OCI-LY1 (cell line): ENCODE results near the gene TTC33.

Experiments
- EZH2 ChIP-seq: fragments of 200-600 bp; sonication (generic), shearing (Covaris generic); IDR thresholded peaks from 2 replicates; pipeline ENCODE4 v1.8.0; 2017; ENCODE audit warnings: borderline replicate concordance, mixed run types, mild to moderate bottlenecking, antibody characterized with exemption, low read length, moderate library complexity, mixed read lengths
- TF ChIP-seq, protein P1 (sequence below): fragments of 200-600 bp; sonication (generic), shearing (Covaris generic); IDR thresholded peaks from 2 replicates; pipeline ENCODE4 v1.5.1; 2017; ENCODE audit warnings: mild to moderate bottlenecking, antibody characterized with exemption, low read length, moderate library complexity, mixed read lengths

DNA sequence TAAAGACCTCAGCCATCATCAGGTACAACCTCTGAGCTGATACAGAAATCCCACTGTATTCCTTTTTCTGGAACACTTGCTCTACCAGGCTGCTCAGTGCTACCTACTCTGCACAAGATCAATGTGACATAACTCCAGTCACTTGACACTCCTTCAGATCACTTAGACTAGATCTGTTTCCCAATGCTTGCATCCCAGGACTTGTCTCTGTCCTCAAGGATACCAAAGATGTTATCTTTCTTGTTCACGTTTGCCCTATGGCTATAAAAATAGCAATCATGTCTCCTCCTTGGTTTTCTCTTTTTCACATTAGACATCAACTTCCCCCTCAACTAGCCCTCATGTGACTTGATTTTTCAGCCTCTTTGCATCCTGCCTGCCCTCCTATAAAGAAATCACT lies 264.1 kb downstream of the TTC33 start:
- TF ChIP-seq, protein P1, sequence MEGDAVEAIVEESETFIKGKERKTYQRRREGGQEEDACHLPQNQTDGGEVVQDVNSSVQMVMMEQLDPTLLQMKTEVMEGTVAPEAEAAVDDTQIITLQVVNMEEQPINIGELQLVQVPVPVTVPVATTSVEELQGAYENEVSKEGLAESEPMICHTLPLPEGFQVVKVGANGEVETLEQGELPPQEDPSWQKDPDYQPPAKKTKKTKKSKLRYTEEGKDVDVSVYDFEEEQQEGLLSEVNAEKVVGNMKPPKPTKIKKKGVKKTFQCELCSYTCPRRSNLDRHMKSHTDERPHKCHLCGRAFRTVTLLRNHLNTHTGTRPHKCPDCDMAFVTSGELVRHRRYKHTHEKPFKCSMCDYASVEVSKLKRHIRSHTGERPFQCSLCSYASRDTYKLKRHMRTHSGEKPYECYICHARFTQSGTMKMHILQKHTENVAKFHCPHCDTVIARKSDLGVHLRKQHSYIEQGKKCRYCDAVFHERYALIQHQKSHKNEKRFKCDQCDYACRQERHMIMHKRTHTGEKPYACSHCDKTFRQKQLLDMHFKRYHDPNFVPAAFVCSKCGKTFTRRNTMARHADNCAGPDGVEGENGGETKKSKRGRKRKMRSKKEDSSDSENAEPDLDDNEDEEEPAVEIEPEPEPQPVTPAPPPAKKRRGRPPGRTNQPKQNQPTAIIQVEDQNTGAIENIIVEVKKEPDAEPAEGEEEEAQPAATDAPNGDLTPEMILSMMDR, result no peak
- TF ChIP-seq EZH2, result no peak
